WTC11 (cell line): ENCODE data around the gene MRPL55. TPM values are rescaled to one million over a fixed set of nuclear protein-coding genes. Genes with fewer than 3 reads are reported as not detected.

Experiments used
- ATAC-seq: fragments of 200-7000 bp; cut with Tn5 transposase; 2 replicates; pipeline ENCODE4 v1.10.0; 2021; ENCODE audit warnings: mild to moderate bottlenecking, moderate library complexity
- CTCF ChIA-PET: fragments of 300-600 bp; sonication (Branson Sonifier 250); formaldehyde crosslinking; loops from one replicate; lab custom pipeline; 2021; ENCODE audit warnings: antibody characterized with exemption; lab: Charles Lee
- POLR2A ChIA-PET: fragments of 350-600 bp; sonication (Branson Sonifier 250); formaldehyde crosslinking; loops from one replicate; lab custom pipeline; 2021; ENCODE audit warnings: antibody characterized with exemption; lab: Charles Lee
- DNase-seq: peaks from one replicate; pipeline ENCODE4 v3.0.0; 2021; ENCODE audit warnings: low spot score
- H3K27ac Mint-ChIP-seq: 2 replicates; pipeline ENCODE4 v1.8.0; 2021; ENCODE audit warnings: mixed read lengths
- H3K27me3 Mint-ChIP-seq: 2 replicates; pipeline ENCODE4 v1.8.0; 2021; ENCODE audit warnings: low read depth, mild to moderate bottlenecking, moderate library complexity, mixed read lengths
- H3K36me3 Mint-ChIP-seq: 2 replicates; pipeline ENCODE4 v1.8.0; 2021; ENCODE audit warnings: mixed read lengths
- H3K4me1 Mint-ChIP-seq: 2 replicates; pipeline ENCODE4 v1.8.0; 2022; ENCODE audit warnings: mixed read lengths
- H3K4me3 Mint-ChIP-seq: 2 replicates; pipeline ENCODE4 v1.8.0; 2021; ENCODE audit warnings: mild to moderate bottlenecking, moderate library complexity, mixed read lengths
- H3K9me3 Mint-ChIP-seq: 2 replicates; pipeline ENCODE4 v1.8.0; 2021; ENCODE audit warnings: mixed read lengths
- CREB1 ChIP-seq: sonication (generic); formaldehyde crosslinking; IDR thresholded peaks from 2 replicates; pipeline ENCODE4 v1.8.0; 2023; ENCODE audit warnings: mild to moderate bottlenecking, missing genetic modification reagents
- ELF4 ChIP-seq: sonication (generic); formaldehyde crosslinking; IDR thresholded peaks from 2 replicates; pipeline ENCODE4 v1.8.1; 2022; ENCODE audit warnings: low read depth, mild to moderate bottlenecking, moderate library complexity, missing genetic modification reagents
- EMX1 ChIP-seq: fragments of 250-450 bp; sonication (Bioruptor Pico); IDR thresholded peaks from 2 replicates; pipeline ENCODE4 v1.8.0; 2021; ENCODE audit warnings: mild to moderate bottlenecking
- GRHL2 ChIP-seq: fragments of 250-450 bp; sonication (Bioruptor Pico); IDR thresholded peaks from 2 replicates; pipeline ENCODE4 v1.8.0; 2022; ENCODE audit warnings: mild to moderate bottlenecking, moderate library complexity; ENCODE audit not compliant: insufficient replicate concordance, severe bottlenecking
- HMGA2 ChIP-seq: fragments of 250-450 bp; sonication (Bioruptor Pico); IDR thresholded peaks from 2 replicates; pipeline ENCODE4 v1.4.0; 2021; ENCODE audit warnings: mild to moderate bottlenecking, moderate library complexity
- KAT7 ChIP-seq: sonication (generic); formaldehyde crosslinking; IDR thresholded peaks from 2 replicates; pipeline ENCODE4 v1.8.1; 2023; ENCODE audit warnings: missing genetic modification reagents, mild to moderate bottlenecking, borderline replicate concordance
- MYBL2 ChIP-seq: sonication (generic); formaldehyde crosslinking; IDR thresholded peaks from 2 replicates; pipeline ENCODE4 v1.8.1; 2023; ENCODE audit warnings: mild to moderate bottlenecking, moderate library complexity, missing genetic modification reagents
- SMAD4 ChIP-seq: sonication (generic); formaldehyde crosslinking; IDR thresholded peaks from 2 replicates; pipeline ENCODE4 v1.8.0; 2022; ENCODE audit warnings: mild to moderate bottlenecking, missing genetic modification reagents
- SP1 ChIP-seq: sonication (generic); formaldehyde crosslinking; conservative IDR thresholded peaks from 2 replicates; pipeline ENCODE4 v1.8.1; 2022; ENCODE audit warnings: missing genetic modification reagents
- TEAD1 ChIP-seq: sonication (generic); formaldehyde crosslinking; IDR thresholded peaks from 2 replicates; pipeline ENCODE4 v1.8.0; 2022; ENCODE audit warnings: mild to moderate bottlenecking, missing genetic modification reagents
- ZBTB21 ChIP-seq: sonication (generic); formaldehyde crosslinking; IDR thresholded peaks from 2 replicates; pipeline ENCODE4 v1.8.1; 2023; ENCODE audit warnings: mild to moderate bottlenecking, missing genetic modification reagents, borderline replicate concordance
- ZNF121 ChIP-seq: sonication (generic); formaldehyde crosslinking; IDR thresholded peaks from 2 replicates; pipeline ENCODE4 v1.8.0; 2023; ENCODE audit warnings: missing genetic modification reagents
- ZNF396 ChIP-seq: fragments of 250-450 bp; sonication (Bioruptor Pico); IDR thresholded peaks from 2 replicates; pipeline ENCODE4 v1.8.0; 2021; ENCODE audit warnings: mild to moderate bottlenecking, moderate library complexity, borderline replicate concordance
- ZNF416 ChIP-seq: fragments of 250-450 bp; sonication (Bioruptor Pico); IDR thresholded peaks from 2 replicates; pipeline ENCODE4 v1.9.0; 2021; ENCODE audit warnings: mild to moderate bottlenecking, inconsistent platforms
- ZNF671 ChIP-seq: fragments of 250-450 bp; sonication (Bioruptor Pico); IDR thresholded peaks from 2 replicates; pipeline ENCODE4 v1.8.0; 2021; ENCODE audit warnings: mild to moderate bottlenecking
- total RNA-seq: library from RNA; stranded (reverse); gene quantifications from 3 replicates; pipeline ENCODE4 v1.2.3, GENCODE V29; 2021
- TF ChIP-seq, protein P1 (sequence below): sonication (generic); formaldehyde crosslinking; IDR thresholded peaks from 2 replicates; pipeline ENCODE4 v1.8.1; 2023; ENCODE audit warnings: mild to moderate bottlenecking, missing genetic modification reagents
- TF ChIP-seq, protein P2 (sequence below): fragments of 250-450 bp; sonication (Bioruptor Pico); IDR thresholded peaks from 2 replicates; pipeline ENCODE4 v1.9.0; 2021; ENCODE audit warnings: moderate library complexity, mild to moderate bottlenecking, inconsistent platforms, borderline replicate concordance
- TF ChIP-seq, protein P3 (sequence below): fragments of 250-450 bp; sonication (Bioruptor Pico); conservative IDR thresholded peaks from 2 replicates; pipeline ENCODE4 v1.9.0; 2021; ENCODE audit warnings: mild to moderate bottlenecking
- TF ChIP-seq, protein P4 (sequence below): fragments of 200-600 bp; IDR thresholded peaks from 2 replicates; pipeline ENCODE4 v1.8.0; 2022; ENCODE audit warnings: antibody characterized with exemption
- TF ChIP-seq, protein P5 (sequence below): sonication (generic); formaldehyde crosslinking; IDR thresholded peaks from 2 replicates; pipeline ENCODE4 v1.8.0; 2023; ENCODE audit warnings: mild to moderate bottlenecking, missing genetic modification reagents
- TF ChIP-seq, protein P6 (sequence below): sonication (generic); formaldehyde crosslinking; IDR thresholded peaks from 2 replicates; pipeline ENCODE4 v1.8.1; 2022; ENCODE audit warnings: low read depth, mild to moderate bottlenecking, moderate library complexity, missing genetic modification reagents, borderline replicate concordance

The MRPL55 gene
- total RNA-seq, 1 experiment from 2014 or later = 66.9 TPM

DNA sequence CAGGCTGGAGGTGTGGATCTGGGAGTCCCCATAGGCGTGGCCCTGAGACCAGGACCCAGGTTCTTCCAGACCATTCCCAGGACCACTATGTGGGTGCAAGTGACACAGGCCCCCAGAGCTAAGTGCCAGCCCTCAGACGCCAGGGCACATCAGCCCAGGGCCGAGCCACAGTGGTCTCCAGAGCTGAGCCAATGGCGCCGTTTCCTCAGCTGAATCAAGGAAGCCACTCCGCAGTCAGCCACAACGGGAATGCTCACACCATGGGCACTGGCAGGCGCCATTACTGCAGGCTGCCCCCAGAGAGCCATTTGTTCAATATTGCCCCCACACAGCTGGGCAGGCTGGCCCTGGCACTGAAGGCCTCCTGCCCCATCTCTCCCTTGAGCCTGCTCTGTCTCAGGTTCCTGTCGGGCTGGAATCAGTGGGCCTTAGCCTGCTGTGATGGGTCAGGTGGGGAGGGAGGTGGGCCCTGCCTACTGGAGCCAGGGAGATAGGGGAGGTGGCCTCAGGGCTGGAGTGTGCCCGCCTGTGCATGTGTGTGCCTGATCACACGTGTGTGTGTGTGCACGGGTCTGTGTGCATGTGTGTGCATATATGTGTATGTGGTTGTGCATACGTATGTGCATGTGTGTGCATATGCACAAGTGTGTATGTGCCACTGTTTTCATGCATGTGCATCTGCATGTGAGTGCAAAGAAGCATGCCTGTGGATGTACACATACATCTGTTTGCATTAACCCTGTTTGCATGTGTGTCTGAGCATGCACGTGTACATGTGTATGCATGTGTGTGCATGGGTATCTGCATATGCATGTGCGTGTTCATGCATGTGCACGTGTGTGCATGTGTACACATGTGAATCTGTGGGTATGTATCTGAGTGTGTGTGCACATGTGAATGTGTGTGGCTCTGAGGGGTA is 46.8 kb upstream of the MRPL55 start (continued):
- TF ChIP-seq, protein P1, sequence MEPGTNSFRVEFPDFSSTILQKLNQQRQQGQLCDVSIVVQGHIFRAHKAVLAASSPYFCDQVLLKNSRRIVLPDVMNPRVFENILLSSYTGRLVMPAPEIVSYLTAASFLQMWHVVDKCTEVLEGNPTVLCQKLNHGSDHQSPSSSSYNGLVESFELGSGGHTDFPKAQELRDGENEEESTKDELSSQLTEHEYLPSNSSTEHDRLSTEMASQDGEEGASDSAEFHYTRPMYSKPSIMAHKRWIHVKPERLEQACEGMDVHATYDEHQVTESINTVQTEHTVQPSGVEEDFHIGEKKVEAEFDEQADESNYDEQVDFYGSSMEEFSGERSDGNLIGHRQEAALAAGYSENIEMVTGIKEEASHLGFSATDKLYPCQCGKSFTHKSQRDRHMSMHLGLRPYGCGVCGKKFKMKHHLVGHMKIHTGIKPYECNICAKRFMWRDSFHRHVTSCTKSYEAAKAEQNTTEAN (CRISPR knock-in tag) = no peak
- TF ChIP-seq ELF4 = no peak
- TF ChIP-seq, protein P2, sequence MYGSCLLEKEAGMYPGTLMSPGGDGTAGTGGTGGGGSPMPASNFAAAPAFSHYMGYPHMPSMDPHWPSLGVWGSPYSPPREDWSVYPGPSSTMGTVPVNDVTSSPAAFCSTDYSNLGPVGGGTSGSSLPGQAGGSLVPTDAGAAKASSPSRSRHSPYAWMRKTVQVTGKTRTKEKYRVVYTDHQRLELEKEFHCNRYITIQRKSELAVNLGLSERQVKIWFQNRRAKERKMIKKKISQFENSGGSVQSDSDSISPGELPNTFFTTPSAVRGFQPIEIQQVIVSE (CRISPR knock-in tag) = no peak
- no peak for TF ChIP-seq SMAD4 (CRISPR knock-in tag)
- TF ChIP-seq ZNF671 (CRISPR knock-in tag) = no peak
- no peak for TF ChIP-seq ZBTB21
- no peak for TF ChIP-seq HMGA2 (CRISPR knock-in tag)
- no peak for TF ChIP-seq GRHL2
- no peak for TF ChIP-seq ZNF396

DNA sequence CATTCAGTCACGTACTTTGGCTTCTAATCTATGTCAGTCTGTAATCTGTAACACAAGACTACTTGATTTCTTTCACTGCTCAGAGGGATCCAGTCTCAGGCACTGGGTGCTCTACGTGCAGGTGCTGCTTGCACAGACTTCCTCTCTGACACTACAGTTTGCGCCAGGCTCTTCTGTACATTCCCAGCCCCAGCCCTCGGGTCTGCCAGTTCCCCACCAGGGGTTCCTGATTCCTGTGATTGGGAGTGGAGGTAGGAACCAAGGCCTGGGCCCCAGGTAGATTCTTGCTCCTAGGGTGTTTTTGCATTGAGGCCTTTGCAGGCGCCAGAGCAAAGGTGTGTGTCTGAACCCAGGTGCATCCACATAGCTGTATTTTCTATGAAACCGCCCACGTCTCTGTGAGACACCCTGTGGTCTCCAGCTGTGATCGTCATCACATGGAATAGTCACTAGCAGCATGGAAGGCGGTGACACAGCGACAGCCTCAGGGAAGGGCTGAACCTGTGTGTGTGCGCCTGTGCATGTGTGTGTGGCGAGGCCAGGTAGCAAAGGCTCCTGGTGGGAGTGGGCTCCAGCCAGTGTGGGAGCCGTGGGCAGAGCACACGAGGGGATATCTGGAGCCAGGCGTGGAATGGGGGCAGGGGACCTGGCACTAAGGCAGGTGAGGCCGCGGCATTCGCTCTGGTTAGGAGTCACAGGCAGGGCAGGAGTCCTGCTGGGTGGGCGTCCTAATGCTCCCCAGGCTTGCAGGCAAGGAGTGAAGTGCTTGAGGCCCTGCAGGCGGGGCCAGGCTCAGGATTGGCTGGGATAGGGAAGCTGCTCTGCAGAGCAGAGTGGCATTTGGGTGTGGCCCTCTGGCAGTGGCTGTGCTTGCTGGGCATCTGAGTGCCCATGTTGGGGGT is 45.8 kb upstream of the MRPL55 start:
- ATAC-seq (no peak), DNase-seq (peak; percentile 6)
- peaks cover 16% of the 10 kb centered on the region for H3K27me3 Mint-ChIP-seq
- no peaks in the 10 kb centered on the region for H3K9me3 Mint-ChIP-seq
- ChIA-PET CTCF (no interaction called here), POLR2A (no interaction called here)
- no peak overlapping the region for H3K4me3 Mint-ChIP-seq
- TF ChIP-seq, protein P3, sequence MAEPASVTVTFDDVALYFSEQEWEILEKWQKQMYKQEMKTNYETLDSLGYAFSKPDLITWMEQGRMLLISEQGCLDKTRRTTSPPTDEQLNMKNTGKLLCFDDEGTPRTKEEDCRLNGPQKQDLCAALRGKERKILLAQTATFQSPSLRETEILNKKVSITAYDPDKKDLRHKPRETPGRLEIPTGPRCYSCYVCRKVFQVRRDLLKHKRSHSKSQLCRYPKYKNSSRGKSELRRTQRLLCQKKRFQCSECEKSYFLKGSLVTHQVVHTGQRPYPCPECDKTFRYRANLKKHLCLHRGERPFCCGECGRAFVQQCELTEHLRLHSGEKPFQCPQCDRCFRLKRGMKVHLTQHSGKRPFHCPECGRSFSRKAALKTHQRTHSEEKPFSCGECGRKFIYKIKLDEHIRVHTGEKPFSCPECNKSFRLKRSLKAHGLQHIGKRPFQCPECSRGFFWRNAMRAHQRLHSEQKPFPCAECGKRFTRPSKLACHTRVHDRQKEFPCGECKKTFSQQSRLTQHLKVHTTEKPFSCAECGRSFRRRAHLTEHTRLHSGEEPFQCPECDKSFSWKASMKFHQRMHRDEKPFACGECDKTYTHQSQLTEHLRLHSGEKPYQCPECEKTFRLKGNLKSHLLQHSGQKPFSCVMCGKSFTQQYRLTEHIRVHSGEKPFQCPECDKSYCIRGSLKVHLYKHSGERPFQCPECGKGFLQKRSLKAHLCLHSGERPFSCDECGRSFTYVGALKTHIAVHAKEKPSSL (CRISPR knock-in tag) = no peak
- TF ChIP-seq SP1 (CRISPR knock-in tag) (no peak), ZNF416 (CRISPR knock-in tag) (no peak), CREB1 (CRISPR knock-in tag) (no peak), KAT7 (CRISPR knock-in tag) (no peak), ZNF121 (CRISPR knock-in tag) (no peak), MYBL2 (CRISPR knock-in tag) (no peak), TEAD1 (CRISPR knock-in tag) (no peak), ZNF671 (CRISPR knock-in tag) (no peak), EMX1 (CRISPR knock-in tag) (no peak)
- TF ChIP-seq, protein P4, sequence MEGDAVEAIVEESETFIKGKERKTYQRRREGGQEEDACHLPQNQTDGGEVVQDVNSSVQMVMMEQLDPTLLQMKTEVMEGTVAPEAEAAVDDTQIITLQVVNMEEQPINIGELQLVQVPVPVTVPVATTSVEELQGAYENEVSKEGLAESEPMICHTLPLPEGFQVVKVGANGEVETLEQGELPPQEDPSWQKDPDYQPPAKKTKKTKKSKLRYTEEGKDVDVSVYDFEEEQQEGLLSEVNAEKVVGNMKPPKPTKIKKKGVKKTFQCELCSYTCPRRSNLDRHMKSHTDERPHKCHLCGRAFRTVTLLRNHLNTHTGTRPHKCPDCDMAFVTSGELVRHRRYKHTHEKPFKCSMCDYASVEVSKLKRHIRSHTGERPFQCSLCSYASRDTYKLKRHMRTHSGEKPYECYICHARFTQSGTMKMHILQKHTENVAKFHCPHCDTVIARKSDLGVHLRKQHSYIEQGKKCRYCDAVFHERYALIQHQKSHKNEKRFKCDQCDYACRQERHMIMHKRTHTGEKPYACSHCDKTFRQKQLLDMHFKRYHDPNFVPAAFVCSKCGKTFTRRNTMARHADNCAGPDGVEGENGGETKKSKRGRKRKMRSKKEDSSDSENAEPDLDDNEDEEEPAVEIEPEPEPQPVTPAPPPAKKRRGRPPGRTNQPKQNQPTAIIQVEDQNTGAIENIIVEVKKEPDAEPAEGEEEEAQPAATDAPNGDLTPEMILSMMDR = no peak
- TF ChIP-seq, protein P5, sequence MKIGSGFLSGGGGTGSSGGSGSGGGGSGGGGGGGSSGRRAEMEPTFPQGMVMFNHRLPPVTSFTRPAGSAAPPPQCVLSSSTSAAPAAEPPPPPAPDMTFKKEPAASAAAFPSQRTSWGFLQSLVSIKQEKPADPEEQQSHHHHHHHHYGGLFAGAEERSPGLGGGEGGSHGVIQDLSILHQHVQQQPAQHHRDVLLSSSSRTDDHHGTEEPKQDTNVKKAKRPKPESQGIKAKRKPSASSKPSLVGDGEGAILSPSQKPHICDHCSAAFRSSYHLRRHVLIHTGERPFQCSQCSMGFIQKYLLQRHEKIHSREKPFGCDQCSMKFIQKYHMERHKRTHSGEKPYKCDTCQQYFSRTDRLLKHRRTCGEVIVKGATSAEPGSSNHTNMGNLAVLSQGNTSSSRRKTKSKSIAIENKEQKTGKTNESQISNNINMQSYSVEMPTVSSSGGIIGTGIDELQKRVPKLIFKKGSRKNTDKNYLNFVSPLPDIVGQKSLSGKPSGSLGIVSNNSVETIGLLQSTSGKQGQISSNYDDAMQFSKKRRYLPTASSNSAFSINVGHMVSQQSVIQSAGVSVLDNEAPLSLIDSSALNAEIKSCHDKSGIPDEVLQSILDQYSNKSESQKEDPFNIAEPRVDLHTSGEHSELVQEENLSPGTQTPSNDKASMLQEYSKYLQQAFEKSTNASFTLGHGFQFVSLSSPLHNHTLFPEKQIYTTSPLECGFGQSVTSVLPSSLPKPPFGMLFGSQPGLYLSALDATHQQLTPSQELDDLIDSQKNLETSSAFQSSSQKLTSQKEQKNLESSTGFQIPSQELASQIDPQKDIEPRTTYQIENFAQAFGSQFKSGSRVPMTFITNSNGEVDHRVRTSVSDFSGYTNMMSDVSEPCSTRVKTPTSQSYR (CRISPR knock-in tag) = no peak
- TF ChIP-seq, protein P6, sequence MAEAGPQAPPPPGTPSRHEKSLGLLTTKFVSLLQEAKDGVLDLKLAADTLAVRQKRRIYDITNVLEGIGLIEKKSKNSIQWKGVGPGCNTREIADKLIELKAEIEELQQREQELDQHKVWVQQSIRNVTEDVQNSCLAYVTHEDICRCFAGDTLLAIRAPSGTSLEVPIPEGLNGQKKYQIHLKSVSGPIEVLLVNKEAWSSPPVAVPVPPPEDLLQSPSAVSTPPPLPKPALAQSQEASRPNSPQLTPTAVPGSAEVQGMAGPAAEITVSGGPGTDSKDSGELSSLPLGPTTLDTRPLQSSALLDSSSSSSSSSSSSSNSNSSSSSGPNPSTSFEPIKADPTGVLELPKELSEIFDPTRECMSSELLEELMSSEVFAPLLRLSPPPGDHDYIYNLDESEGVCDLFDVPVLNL (CRISPR knock-in tag) = no peak
- no peak overlapping the region for H3K27ac Mint-ChIP-seq
- no peaks in the 10 kb centered on the region for H3K4me1 Mint-ChIP-seq
- H3K36me3 Mint-ChIP-seq = no peaks in the 10 kb centered on the region
